GM23248 (cell line): ENCODE data around the gene HSF2.

Experiments used
- EZH2 ChIP-seq: fragments of 200-600 bp; sonication (generic); IDR thresholded peaks from 2 replicates; pipeline ENCODE4 v1.6.1; 2018; ENCODE audit warnings: antibody characterized with exemption, mild to moderate bottlenecking; ENCODE audit not compliant: insufficient read depth, poor library complexity, severe bottlenecking
- EZH2phosphoT487 ChIP-seq: fragments of 200-600 bp; sonication (generic); IDR thresholded peaks from 2 replicates; pipeline ENCODE4 v1.6.1; 2018; ENCODE audit warnings: antibody characterized with exemption, moderate library complexity, mild to moderate bottlenecking, low read depth; ENCODE audit not compliant: insufficient read depth

DNA sequence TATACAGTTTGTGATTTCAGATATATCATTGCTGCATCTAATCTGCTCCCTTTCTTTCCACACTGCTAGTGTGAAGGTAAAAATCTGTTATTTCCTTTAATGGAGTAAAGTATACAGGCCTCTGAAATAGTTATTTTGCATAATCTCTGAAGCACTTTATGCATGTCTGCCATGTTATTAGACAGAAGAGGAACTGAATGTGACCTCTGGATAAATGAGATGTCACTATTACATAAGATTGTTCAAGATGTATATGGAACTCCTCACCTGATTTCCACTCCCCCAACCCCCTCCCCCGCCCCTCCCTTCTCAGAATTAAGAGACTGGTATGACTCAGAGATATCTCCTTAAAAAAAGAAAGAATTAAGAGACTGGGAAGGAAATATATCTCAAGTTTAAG, 45.8 kb downstream of the HSF2 start:
- TF ChIP-seq EZH2 (no peak), EZH2phosphoT487 (no peak)
